ENCODE data around the gene CDHR5. TPM values are rescaled to one million over a fixed set of nuclear protein-coding genes. Genes with fewer than 3 reads are reported as not detected.

The CDHR5 gene
- total RNA-seq, 4 donors from 2014 or later: 256 to 1,063 (median 597) TPM

DNA sequence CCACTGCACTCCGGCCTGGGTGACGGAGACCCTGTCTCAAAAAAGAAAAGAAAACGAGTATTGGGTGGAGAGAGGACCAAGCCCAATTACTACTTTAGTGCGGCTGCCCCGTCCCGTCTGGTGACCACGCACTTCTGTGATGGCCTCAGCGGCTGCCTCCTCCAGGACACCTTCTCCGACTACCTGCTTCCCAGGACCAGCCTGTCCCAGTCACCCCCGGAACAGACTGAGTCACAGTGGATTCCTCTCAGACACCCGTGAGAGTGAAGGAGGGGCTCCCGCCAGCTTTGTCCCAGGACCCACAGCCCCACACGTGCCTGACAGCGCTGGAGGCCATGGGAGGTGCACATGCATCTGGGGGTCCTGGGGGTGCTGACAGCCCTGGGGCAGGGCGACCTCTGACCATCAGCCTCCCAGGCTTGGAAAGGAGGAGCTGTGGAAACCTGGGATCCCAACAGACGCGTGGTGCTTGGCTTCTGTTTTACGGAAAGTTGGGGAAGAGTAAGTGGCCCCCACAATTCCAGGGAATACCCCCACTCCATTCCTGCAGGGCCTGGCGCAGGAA, 17.1 kb upstream of the CDHR5 start:
- no peak for TF ChIP-seq EP300 (IDR thresholded peaks at IDR 0.05; ENCODE audit: low read depth)
- TF ChIP-seq, protein P1, sequence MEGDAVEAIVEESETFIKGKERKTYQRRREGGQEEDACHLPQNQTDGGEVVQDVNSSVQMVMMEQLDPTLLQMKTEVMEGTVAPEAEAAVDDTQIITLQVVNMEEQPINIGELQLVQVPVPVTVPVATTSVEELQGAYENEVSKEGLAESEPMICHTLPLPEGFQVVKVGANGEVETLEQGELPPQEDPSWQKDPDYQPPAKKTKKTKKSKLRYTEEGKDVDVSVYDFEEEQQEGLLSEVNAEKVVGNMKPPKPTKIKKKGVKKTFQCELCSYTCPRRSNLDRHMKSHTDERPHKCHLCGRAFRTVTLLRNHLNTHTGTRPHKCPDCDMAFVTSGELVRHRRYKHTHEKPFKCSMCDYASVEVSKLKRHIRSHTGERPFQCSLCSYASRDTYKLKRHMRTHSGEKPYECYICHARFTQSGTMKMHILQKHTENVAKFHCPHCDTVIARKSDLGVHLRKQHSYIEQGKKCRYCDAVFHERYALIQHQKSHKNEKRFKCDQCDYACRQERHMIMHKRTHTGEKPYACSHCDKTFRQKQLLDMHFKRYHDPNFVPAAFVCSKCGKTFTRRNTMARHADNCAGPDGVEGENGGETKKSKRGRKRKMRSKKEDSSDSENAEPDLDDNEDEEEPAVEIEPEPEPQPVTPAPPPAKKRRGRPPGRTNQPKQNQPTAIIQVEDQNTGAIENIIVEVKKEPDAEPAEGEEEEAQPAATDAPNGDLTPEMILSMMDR (IDR thresholded peaks at IDR 0.05): no peak
- TF ChIP-seq POLR2AphosphoS5 (IDR thresholded peaks at IDR 0.05): no peak
- TF ChIP-seq POLR2A (IDR thresholded peaks at IDR 0.05): no peak
- DNase-seq: no peak
- H3K27me3 ChIP-seq: peaks cover 34% of the 10 kb centered on the region

DNA sequence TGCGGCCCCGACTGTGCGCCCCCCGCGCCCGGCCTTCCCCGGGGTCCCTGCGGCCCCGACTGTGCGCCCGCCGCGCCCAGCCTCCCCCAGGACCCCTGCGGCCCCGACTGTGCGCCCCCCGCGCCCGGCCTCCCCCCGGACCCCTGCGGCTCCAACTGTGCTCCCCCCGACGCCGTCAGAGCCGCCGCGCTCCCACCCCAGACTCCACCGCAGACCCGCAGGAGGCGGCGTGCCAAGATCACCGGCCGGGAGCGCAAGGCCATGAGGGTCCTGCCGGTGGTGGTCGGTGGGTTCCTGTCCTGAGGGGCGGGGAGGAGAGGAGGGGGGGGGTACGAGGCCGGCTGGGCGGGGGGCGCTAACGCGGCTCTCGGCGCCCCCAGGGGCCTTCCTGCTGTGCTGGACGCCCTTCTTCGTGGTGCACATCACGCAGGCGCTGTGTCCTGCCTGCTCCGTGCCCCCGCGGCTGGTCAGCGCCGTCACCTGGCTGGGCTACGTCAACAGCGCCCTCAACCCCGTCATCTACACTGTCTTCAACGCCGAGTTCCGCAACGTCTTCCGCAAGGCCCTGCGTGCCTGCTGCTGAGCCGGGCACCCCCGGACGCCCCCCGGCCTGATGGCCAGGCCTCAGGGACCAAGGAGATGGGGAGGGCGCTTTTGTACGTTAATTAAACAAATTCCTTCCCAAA, 15.4 kb upstream of the CDHR5 start:
- H3K4me3 ChIP-seq: no peak overlapping the region
- TF ChIP-seq POLR2A (IDR thresholded peaks at IDR 0.05) (no peak), POLR2AphosphoS5 (IDR thresholded peaks at IDR 0.05) (no peak), EP300 (IDR thresholded peaks at IDR 0.05; ENCODE audit: low read depth) (no peak)
- TF ChIP-seq, protein P1 (IDR thresholded peaks at IDR 0.05): no peak
- H3K27ac ChIP-seq: no peak overlapping the region
- H3K36me3 ChIP-seq: no peaks in the 10 kb centered on the region
- H3K9me3 ChIP-seq: no peaks in the 10 kb centered on the region
- in situ Hi-C loops (cut with MboI; ENCODE audit: low pct_ligation_motif_present in 1 of 4, low pct_unique_long_range_greater_than_20kb in 1 of 4, low sequenced_read_pairs in 3 of 4): no loop called here
- H3K4me1 ChIP-seq: peaks cover 5 to 21% (median 11%) of the 10 kb centered on the region in 4 donors
- DNase-seq: no peak
- WGBS, 2 donors (ENCODE audit: low coverage in 1 of 2): 69% methylated on average over 31 of the region's 69 CpGs; no CpG with 5 or more reads in 1 of the 2 donors
- H3K27me3 ChIP-seq: peaks cover 46% of the 10 kb centered on the region
- intact Hi-C loops (cut with DNase I; ENCODE audit: low total_unique reads): no loop called here

More for the DNA sequence above, 17.1 kb upstream of the CDHR5 start:
- in situ Hi-C loops (cut with MboI; ENCODE audit: low pct_ligation_motif_present in 1 of 4, low pct_unique_long_range_greater_than_20kb in 1 of 4, low sequenced_read_pairs in 3 of 4): no loop called here
- WGBS, 2 donors (ENCODE audit: low coverage in 1 of 2): 91% methylated on average over 19 of the region's 19 CpGs; no CpG with 5 or more reads in 1 of the 2 donors
- peaks cover 5 to 17% (median 6%) of the 10 kb centered on the region in 4 donors for H3K4me1 ChIP-seq
- no peak overlapping the region for H3K27ac ChIP-seq
- H3K36me3 ChIP-seq: no peaks in the 10 kb centered on the region
- H3K4me3 ChIP-seq: no peak overlapping the region
- no peaks in the 10 kb centered on the region for H3K9me3 ChIP-seq
- intact Hi-C loops (cut with DNase I; ENCODE audit: low total_unique reads): no loop called here

DNA sequence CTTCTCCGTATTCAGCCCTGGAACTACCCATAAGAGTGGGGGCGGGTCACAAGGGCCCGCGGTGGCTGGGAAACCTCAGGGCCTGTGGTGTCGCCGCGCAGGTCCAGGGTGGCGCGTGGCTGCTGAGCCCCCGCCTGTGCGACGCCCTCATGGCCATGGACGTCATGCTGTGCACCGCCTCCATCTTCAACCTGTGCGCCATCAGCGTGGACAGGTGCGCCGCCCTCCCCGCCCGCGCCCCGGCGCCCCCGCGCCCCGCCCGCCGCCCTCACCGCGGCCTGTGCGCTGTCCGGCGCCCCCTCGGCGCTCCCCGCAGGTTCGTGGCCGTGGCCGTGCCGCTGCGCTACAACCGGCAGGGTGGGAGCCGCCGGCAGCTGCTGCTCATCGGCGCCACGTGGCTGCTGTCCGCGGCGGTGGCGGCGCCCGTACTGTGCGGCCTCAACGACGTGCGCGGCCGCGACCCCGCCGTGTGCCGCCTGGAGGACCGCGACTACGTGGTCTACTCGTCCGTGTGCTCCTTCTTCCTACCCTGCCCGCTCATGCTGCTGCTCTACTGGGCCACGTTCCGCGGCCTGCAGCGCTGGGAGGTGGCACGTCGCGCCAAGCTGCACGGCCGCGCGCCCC, 14.7 kb upstream of the CDHR5 start:
- H3K9me3 ChIP-seq: no peaks in the 10 kb centered on the region
- no peak overlapping the region for H3K4me3 ChIP-seq
- WGBS, 2 donors (ENCODE audit: low coverage in 1 of 2): 51% methylated on average over 12 of the region's 80 CpGs; no CpG with 5 or more reads in 1 of the 2 donors
- no peak overlapping the region for H3K27ac ChIP-seq
- TF ChIP-seq POLR2A (IDR thresholded peaks at IDR 0.05): no peak
- TF ChIP-seq EP300 (IDR thresholded peaks at IDR 0.05; ENCODE audit: low read depth): no peak
- TF ChIP-seq POLR2AphosphoS5 (IDR thresholded peaks at IDR 0.05): no peak
- TF ChIP-seq, protein P1 (IDR thresholded peaks at IDR 0.05): no peak
- intact Hi-C loops (cut with DNase I; ENCODE audit: low total_unique reads): no loop called here
- no peak for DNase-seq
- in situ Hi-C loops (cut with MboI; ENCODE audit: low pct_ligation_motif_present in 1 of 4, low pct_unique_long_range_greater_than_20kb in 1 of 4, low sequenced_read_pairs in 3 of 4): no loop called here
- peaks cover 46% of the 10 kb centered on the region for H3K27me3 ChIP-seq
- H3K36me3 ChIP-seq: no peaks in the 10 kb centered on the region
- H3K4me1 ChIP-seq: peaks cover 5 to 21% (median 11%) of the 10 kb centered on the region in 4 donors

DNA sequence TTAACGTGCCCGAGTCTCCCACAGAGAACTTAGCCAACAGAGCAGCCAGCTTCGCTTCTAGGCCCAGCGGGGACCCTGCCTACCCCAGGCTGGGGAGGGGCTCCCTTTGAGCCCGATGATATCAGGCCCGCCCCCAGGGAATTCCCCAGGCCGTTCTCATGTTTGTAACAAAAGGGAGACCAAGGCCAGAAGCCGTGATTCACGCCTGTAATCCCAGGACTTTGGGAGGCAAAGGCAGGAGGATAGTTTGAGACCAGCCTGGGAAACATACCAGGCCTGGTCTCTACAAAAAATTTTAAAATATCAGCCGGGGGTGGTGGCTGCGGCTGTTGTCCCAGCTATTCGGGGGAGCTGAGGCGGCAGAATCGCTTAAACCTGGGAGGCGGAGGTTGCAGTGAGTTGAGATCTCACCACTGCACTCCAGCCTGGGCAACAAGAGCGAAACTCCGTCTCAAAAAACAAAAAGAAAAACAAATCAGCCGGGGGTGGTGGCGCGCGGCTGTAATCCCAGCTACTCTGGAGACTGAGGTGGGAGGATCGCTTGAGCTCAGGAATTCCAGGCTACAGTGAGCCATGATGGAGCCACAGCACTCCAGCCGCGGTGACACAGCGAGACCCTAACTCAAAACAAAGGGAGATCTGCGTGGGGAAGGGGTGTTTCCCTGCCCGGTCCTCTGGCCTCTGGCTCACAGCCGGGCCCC, 14.0 kb upstream of the CDHR5 start:
- intact Hi-C loops (cut with DNase I; ENCODE audit: low total_unique reads) (no loop called here), in situ Hi-C loops (cut with MboI; ENCODE audit: low pct_ligation_motif_present in 1 of 4, low pct_unique_long_range_greater_than_20kb in 1 of 4, low sequenced_read_pairs in 3 of 4) (no loop called here)
- Histone ChIP-seq H3K27ac (no peak overlapping the region), H3K9me3 (no peaks in the 10 kb centered on the region), H3K4me3 (no peak overlapping the region), H3K27me3 (peaks cover 46% of the 10 kb centered on the region), H3K36me3 (no peaks in the 10 kb centered on the region), H3K4me1 (peaks cover 5 to 21% (median 11%) of the 10 kb centered on the region in 4 donors)
- TF ChIP-seq EP300 (IDR thresholded peaks at IDR 0.05; ENCODE audit: low read depth) (no peak), POLR2A (IDR thresholded peaks at IDR 0.05) (no peak), POLR2AphosphoS5 (IDR thresholded peaks at IDR 0.05) (no peak)
- TF ChIP-seq, protein P1 (IDR thresholded peaks at IDR 0.05): no peak
- 68 to 72% methylated on average over 11 to 28 of the region's 28 CpGs for WGBS, 2 donors (ENCODE audit: low coverage in 1 of 2)
- no peak for DNase-seq
